CD4-positive, alpha-beta T cell treated with Interleukin-1 beta for 1 hour (primary cell): Measurements from ENCODE around the gene ALDH2.
A peak's percentile ranks its signal among the peaks of the same experiment; 100 is the strongest.
"Not testable (repeated sequence)": the region's sequence is repeated elsewhere in the genome, so short reads cannot be mapped to it uniquely, and the experiment has no call there.

ENCODE experiments used
- DNase-seq, 2 donors: peaks; one replicate each; pipeline ENCODE4 v3.0.0-alpha.2; 2020 to 2022

ALDH2 gene

GRCh38 chr12:111791507-111791906, 24.8 kb downstream of the ALDH2 start:
- DNase-seq = no peak

DNA sequence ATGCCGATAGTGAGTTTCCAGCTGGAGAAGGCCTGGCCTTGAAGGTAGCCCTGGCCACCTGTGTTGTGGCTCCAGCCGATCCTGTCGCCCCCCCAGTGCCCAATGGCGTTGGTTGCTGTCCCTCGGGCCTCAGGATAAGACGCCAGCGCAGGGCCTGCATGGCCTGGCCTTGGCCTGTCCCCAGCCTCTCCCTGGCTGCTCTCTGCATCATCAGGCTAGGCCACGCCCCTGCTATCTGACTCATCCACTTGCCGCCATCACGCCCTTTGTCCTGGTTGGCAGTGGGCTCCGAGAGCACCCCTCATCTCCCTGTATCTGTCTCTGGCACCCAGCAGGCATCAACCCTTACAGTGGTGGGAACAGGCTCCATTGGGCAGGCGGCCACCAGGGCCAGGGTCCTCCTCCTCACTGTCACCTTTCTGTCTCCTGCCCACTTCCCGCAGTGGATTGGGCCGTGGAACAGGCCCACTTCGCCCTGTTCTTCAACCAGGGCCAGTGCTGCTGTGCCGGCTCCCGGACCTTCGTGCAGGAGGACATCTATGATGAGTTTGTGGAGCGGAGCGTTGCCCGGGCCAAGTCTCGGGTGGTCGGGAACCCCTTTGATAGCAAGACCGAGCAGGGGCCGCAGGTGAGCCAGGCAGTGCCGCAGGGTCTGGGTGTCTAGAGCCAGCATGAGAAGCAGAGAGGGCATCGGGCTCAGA, 25.6 kb downstream of the ALDH2 start:
- no peak for DNase-seq

GRCh38 chr12:111792856-111793235, 26.1 kb downstream of the ALDH2 start:
- DNase-seq = no peak

DNA sequence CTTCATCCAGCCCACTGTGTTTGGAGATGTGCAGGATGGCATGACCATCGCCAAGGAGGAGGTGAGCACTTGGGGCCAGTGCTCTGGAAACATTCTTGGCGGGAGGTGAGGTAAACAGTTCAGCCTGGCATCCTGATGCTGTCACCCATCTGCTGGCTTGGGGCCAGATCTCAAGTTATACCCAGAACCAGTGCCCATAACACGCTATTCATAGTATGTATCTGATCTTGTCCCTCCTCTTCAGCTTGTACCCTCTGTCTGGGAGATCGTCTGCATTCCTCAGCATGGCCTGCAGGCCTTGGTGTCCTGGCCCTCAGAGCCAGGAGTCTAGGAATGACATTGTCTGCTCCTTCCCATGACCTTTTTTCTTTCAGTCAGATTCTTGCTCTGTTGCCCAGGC, 31.4 kb downstream of the ALDH2 start:
- no peak for DNase-seq

DNA sequence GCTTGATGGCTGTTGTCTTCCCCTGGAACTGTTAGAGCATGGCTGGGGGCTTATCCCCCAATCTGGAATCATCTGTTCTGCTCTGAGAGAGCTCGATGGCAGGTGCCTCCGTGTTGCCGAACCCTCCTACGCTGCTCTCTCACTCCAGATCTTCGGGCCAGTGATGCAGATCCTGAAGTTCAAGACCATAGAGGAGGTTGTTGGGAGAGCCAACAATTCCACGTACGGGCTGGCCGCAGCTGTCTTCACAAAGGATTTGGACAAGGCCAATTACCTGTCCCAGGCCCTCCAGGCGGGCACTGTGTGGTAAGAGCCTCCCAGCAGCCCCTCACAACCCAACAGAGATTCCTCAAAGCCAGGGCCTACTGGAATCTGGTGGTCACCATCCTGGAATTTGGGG, 33.0 kb downstream of the ALDH2 start:
- no peak for DNase-seq

DNA sequence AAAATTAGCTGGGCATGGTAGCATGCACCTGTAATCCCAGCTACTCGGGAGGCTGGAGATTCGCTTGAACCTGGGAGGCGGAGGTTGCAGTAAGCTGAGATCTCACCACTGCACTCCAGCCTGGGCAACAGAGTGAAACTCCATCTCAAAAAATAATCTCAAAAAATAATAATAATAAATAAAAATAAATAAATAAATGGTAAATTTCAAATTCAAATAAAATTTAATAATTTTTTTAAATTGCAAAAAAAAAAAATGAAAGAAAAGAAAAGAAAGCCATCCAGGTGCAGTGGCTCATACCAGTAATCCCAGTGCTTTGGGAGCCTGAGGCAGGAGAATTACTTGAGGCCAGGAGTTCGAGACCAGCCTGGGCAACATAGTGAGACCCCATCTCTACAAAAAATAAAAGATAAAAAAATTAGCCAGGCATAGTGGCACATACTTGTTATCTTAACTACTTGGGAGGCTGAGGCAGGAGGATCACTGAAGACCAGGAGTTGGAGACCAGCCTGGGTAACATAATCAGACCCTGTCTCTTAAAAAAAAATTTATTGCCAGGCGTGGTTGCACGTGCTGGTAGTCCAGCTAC, 36.4 kb downstream of the ALDH2 start:
- DNase-seq = no peak

GRCh38 chr12:111803851-111804250, 37.1 kb downstream of the ALDH2 start:
- no peak for DNase-seq

DNA sequence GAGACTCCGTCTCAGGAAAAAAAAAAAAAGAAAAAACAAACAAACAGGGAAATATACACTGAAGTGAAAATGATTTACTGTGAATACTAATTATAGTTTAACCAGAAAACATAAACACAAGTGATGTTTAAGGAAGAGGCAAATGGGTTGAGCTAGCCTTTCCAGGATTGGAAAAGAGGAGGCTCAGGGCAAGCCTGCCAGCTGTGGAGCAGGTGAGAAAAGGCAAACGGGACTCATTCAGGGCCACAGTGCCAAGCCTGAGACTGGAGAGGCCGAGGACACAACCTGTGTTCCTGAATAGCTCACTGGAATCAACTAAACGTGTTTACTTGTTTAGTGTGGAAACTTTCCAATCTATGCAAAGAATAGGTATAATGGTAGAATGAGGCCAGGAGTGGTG, 39.6 kb downstream of the ALDH2 start:
- DNase-seq = no peak

GRCh38 chr12:111807232-111807631, 40.5 kb downstream of the ALDH2 start:
- DNase-seq = no peak

GRCh38 chr12:111812881-111813741, 46.4 kb downstream of the ALDH2 start:
- DNase-seq = peak; percentile 65 to 70

- no peak for DNase-seq
Measured at GRCh38 chr12:111816065-111816615, 49.4 kb downstream of the ALDH2 start.

GRCh38 chr12:111816898-111817297, 50.2 kb downstream of the ALDH2 start:
- not testable (repeated sequence) for DNase-seq

GRCh38 chr12:111818340-111818739, 51.6 kb downstream of the ALDH2 start:
- DNase-seq = no peak

GRCh38 chr12:111819191-111820158, 52.7 kb downstream of the ALDH2 start:
- no peak for DNase-seq

GRCh38 chr12:111820828-111821227, 54.1 kb downstream of the ALDH2 start:
- not testable (repeated sequence) for DNase-seq

DNA sequence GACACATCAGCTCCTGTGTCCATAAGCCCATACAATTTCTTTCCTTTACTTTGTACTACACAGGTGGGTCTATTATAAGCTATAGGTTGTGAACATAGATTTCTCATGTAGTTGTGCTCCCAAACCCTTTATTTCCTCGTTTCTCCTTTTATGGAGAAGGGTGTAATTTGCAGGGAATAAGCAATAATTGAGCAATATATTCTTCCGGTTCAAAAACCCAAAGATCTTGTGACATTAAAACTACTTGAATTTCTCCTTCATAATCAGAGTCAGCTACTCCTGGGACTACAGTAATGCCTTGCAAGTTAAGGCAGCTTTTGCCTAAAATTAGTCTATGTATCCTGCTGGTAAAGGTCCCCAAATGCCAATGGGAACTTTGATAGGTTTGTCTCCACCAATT, 56.2 kb downstream of the ALDH2 start:
- no peak for DNase-seq

DNA sequence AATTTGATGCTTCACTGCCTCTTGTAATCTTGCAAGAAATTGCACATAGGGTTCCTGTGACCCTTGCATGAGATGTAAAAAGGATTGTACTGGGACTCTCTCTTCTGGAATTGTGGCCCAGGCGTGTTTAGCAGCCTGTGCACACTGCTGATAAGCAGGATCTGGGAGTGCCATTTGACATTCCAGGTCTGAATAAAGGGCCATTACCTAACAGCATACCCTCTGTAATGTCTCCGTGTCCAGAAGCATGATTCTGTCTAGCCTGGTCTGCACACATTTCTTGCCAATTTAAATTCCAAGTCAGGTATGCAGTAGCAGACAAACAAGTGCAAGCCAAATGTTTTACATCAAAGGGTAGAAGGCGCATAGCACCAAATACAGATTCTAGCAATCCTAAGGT, 57.2 kb downstream of the ALDH2 start:
- no peak for DNase-seq

- peak in 1 of 2 donors; percentile 40 for DNase-seq
Measured at GRCh38 chr12:111824312-111824711, 57.6 kb downstream of the ALDH2 start.

GRCh38 chr12:111825509-111825908, 58.8 kb downstream of the ALDH2 start:
- DNase-seq = no peak

DNA sequence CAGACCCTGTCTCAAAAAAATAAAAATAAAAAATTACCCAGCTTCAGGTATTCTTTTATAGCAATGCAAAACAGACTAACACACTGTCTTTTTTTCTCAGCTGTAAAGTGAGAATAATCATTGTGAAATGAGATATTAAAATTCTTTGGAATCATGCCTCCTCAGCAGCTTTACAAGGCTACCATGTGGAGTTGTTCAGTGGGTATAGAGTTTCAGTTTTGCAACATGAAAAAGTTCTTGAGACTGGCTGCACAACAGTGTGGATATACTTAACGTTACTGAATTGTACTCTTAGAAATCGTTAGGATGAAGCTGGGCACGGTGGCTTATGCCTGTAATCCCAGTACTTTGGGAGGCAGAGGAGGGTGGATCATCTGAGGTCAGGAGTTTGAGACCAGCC, 59.6 kb downstream of the ALDH2 start:
- DNase-seq = no peak

DNA sequence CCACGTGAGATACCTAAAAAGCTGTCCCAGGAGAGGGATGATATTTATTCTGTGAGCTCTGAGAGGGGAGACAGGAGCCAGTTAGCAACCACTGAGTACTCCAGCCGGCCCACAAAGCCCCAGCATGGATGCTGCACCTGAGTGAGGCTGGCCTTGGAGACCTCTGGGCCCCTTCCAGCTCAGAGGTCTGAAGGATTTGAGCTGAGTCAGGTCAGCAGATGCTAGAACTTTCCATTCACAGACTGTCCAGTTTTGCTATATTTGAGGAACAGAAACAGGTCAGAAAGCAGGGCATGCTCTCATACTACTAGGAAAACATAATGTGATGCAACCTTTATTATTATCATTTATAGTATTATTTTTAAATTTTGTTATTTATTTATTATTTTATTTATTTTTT, 60.3 kb downstream of the ALDH2 start:
- DNase-seq = no peak

- no peak for DNase-seq
Measured at GRCh38 chr12:111827907-111828306, 61.2 kb downstream of the ALDH2 start.
